ENCODE results near the gene COQ10A.

Gene COQ10A

GRCh38 chr12:56304276-56304675, 37.5 kb downstream of the COQ10A start:
- Histone ChIP-seq H3K4me3 (ENCODE audit: low read length, poor library complexity, severe bottlenecking) (no peak overlapping the region), H3K9ac (ENCODE audit: low read depth, low read length, poor library complexity, severe bottlenecking) (no peak overlapping the region), H2AFZ (ENCODE audit: low read length) (no peak overlapping the region), H3K4me2 (ENCODE audit: low read depth, low read length, poor library complexity, severe bottlenecking) (no peak overlapping the region), H3F3A (ENCODE audit: low read depth) (no peaks in the 10 kb centered on the region), H3K27me3 (ENCODE audit: insufficient read depth, low read length, poor library complexity, severe bottlenecking) (no peaks in the 10 kb centered on the region), H3K9me3 (ENCODE audit: insufficient read depth, low read depth, low read length) (no peaks in the 10 kb centered on the region), H4K20me1 (ENCODE audit: insufficient read depth, low read length, poor library complexity, severe bottlenecking) (no peaks in the 10 kb centered on the region), H3K9me2 (replicated peaks; ENCODE audit: low read depth, low read length) (no peaks in the 10 kb centered on the region), H3K4me1 (ENCODE audit: insufficient read depth, low read length, poor library complexity, severe bottlenecking) (peaks cover 17% of the 10 kb centered on the region), H3K79me2 (ENCODE audit: insufficient read depth, low read length) (peaks cover 21% of the 10 kb centered on the region), H3K36me3 (ENCODE audit: insufficient read depth, low read length) (no peaks in the 10 kb centered on the region)
- TF ChIP-seq CTCF (conservative IDR thresholded peaks at IDR 0.05; ENCODE audit: low read length): no peak
- no peak for TF ChIP-seq EZH2phosphoT487 (IDR thresholded peaks at IDR 0.05; ENCODE audit: borderline replicate concordance)

- Histone ChIP-seq H3K4me3 (ENCODE audit: low read length, poor library complexity, severe bottlenecking) (no peak overlapping the region), H3K27me3 (ENCODE audit: insufficient read depth, low read length, poor library complexity, severe bottlenecking) (no peaks in the 10 kb centered on the region), H3K9me3 (ENCODE audit: insufficient read depth, low read depth, low read length) (no peaks in the 10 kb centered on the region), H2AFZ (ENCODE audit: low read length) (no peak overlapping the region), H3K4me1 (ENCODE audit: insufficient read depth, low read length, poor library complexity, severe bottlenecking) (peaks cover 17% of the 10 kb centered on the region), H3K36me3 (ENCODE audit: insufficient read depth, low read length) (no peaks in the 10 kb centered on the region), H3F3A (ENCODE audit: low read depth) (no peaks in the 10 kb centered on the region), H3K9ac (ENCODE audit: low read depth, low read length, poor library complexity, severe bottlenecking) (no peak overlapping the region), H3K79me2 (ENCODE audit: insufficient read depth, low read length) (peaks cover 15% of the 10 kb centered on the region; the same call in 1 of the 2 replicates), H3K9me2 (replicated peaks; ENCODE audit: low read depth, low read length) (no peaks in the 10 kb centered on the region), H4K20me1 (ENCODE audit: insufficient read depth, low read length, poor library complexity, severe bottlenecking) (no peaks in the 10 kb centered on the region), H3K4me2 (ENCODE audit: low read depth, low read length, poor library complexity, severe bottlenecking) (no peak overlapping the region)
- no peak for TF ChIP-seq EZH2phosphoT487 (IDR thresholded peaks at IDR 0.05; ENCODE audit: borderline replicate concordance)
Measured at GRCh38 chr12:56304872-56305590, 38.3 kb downstream of the COQ10A start.

GRCh38 chr12:56307221-56307965, 40.7 kb downstream of the COQ10A start:
- H3K9me3 ChIP-seq (ENCODE audit: insufficient read depth, low read depth, low read length): no peaks in the 10 kb centered on the region
- H3K9ac ChIP-seq (ENCODE audit: low read depth, low read length, poor library complexity, severe bottlenecking): no peak overlapping the region
- H3K9me2 ChIP-seq (replicated peaks; ENCODE audit: low read depth, low read length): no peaks in the 10 kb centered on the region
- no peaks in the 10 kb centered on the region for H3K4me1 ChIP-seq (ENCODE audit: insufficient read depth, low read length, poor library complexity, severe bottlenecking)
- no peak for TF ChIP-seq CTCF (conservative IDR thresholded peaks at IDR 0.05; ENCODE audit: low read length)
- no peak for TF ChIP-seq EZH2phosphoT487 (IDR thresholded peaks at IDR 0.05; ENCODE audit: borderline replicate concordance)
- H3K79me2 ChIP-seq (ENCODE audit: insufficient read depth, low read length): 0 out of 2 replicates have a peak, but pooled peaks cover 3% of the 10 kb centered on the region
- no peaks in the 10 kb centered on the region for H3F3A ChIP-seq (ENCODE audit: low read depth)
- no peak overlapping the region for H3K4me2 ChIP-seq (ENCODE audit: low read depth, low read length, poor library complexity, severe bottlenecking)
- no peaks in the 10 kb centered on the region for H3K36me3 ChIP-seq (ENCODE audit: insufficient read depth, low read length)
- H2AFZ ChIP-seq (ENCODE audit: low read length): no peak overlapping the region
- no peaks in the 10 kb centered on the region for H3K27me3 ChIP-seq (ENCODE audit: insufficient read depth, low read length, poor library complexity, severe bottlenecking)
- H3K4me3 ChIP-seq (ENCODE audit: low read length, poor library complexity, severe bottlenecking): no peak overlapping the region
- H4K20me1 ChIP-seq (ENCODE audit: insufficient read depth, low read length, poor library complexity, severe bottlenecking): no peaks in the 10 kb centered on the region

Measured in Loucy (cell line).